K562 (cell line): ENCODE results near the gene R3HDM2.
"Not testable (repeated sequence)": the region's sequence is repeated elsewhere in the genome, so short reads cannot be mapped to it uniquely, and the experiment has no call there.

Source experiments
- CTCF ChIP-seq, 3 experiments: IDR thresholded peaks in 2 of 3; conservative IDR thresholded peaks in 1 of 3; 2 replicates each; pipeline ENCODE4 v1.5.1; 2011 to 2012; ENCODE audit warnings: low read length in 3 of 3, mild to moderate bottlenecking in 3 of 3, control low read depth in 2 of 3, improper control_type of control experiment in 1 of 3, inconsistent platforms in 1 of 3, low read depth in 1 of 3, mixed read lengths in 1 of 3, moderate library complexity in 1 of 3; ENCODE audit not compliant: insufficient read depth in 2 of 3
- KLF10 ChIP-seq: fragments of 250-450 bp; sonication (Bioruptor Pico); IDR thresholded peaks from 2 replicates; pipeline ENCODE4 v1.6.1; 2021; ENCODE audit warnings: matching md5 sums
- KLF16 ChIP-seq: IDR thresholded peaks from 2 replicates; pipeline ENCODE4 v1.6.1; 2016; ENCODE audit warnings: antibody characterized with exemption
- NR1H2 ChIP-seq: sonication (generic); formaldehyde crosslinking; IDR thresholded peaks from 2 replicates; pipeline ENCODE4 v1.4.0; 2020; ENCODE audit warnings: mild to moderate bottlenecking, missing genetic modification reagents
- RAD51 ChIP-seq: fragments of 450-650 bp; IDR thresholded peaks from 2 replicates; pipeline ENCODE4 v1.7.1; 2016; ENCODE audit warnings: low read depth, mild to moderate bottlenecking, borderline replicate concordance
- RBM39 ChIP-seq: fragments of 200-400 bp; formaldehyde crosslinking; optimal IDR thresholded peaks from 2 replicates; pipeline ENCODE3; 2018; ENCODE audit warnings: low read depth, low read length
- RNF219 ChIP-seq: fragments of 250-450 bp; sonication (Bioruptor Pico); IDR thresholded peaks from 2 replicates; pipeline ENCODE4 v1.5.0; 2022; ENCODE audit warnings: mild to moderate bottlenecking
- SETDB1 ChIP-seq: IDR thresholded peaks from one replicate; pipeline ENCODE4 v1.6.1; 2012; ENCODE audit warnings: low read length, control low read depth, inconsistent platforms
- SRF ChIP-seq, 2 experiments: fragments of 250-450, 450-650 bp in 1 of 2; sonication (Bioruptor Pico) in 1 of 2; sonication (generic) in 1 of 2; formaldehyde crosslinking; IDR thresholded peaks; 2 replicates each; pipeline versions ENCODE4 v1.5.0 to v1.5.1; 2020 to 2022; ENCODE audit warnings: mild to moderate bottlenecking in 1 of 2, missing genetic modification reagents in 1 of 2
- TCF7L2 ChIP-seq: fragments of 150-350 bp; IDR thresholded peaks from 2 replicates; pipeline ENCODE4 v1.6.1; 2016; ENCODE audit warnings: low read depth, mild to moderate bottlenecking, low read length, moderate library complexity
- UBTF ChIP-seq, 2 experiments: IDR thresholded peaks; 2 replicates each; pipeline ENCODE4 v1.6.1; 2012; ENCODE audit warnings: improper control_type of control experiment in 2 of 2, low read depth in 2 of 2, low read length in 2 of 2, borderline replicate concordance in 1 of 2

- TF ChIP-seq TCF7L2; CTCF (IDR thresholded peaks at IDR 0.05 in 2 of 3, conservative IDR thresholded peaks at IDR 0.05 in 1 of 3; ENCODE audit: insufficient read depth in 2 of 3, low read depth in 1 of 3, low read length in 3 of 3); SRF (CRISPR knock-in tag; IDR thresholded peaks at IDR 0.05); RAD51; NR1H2; RBM39; KLF10; RNF219 (CRISPR knock-in tag); KLF16; SETDB1; UBTF (IDR thresholded peaks at IDR 0.05; ENCODE audit: borderline replicate concordance in 1 of 2, low read depth in 2 of 2, low read length in 2 of 2): not testable (repeated sequence)
These were observed 10.6 kb upstream of the R3HDM2 start for GRCh38 chr12:57441393-57441792.
